PC-3 (cell line): Measurements from ENCODE around the gene SLC35F3.

Experiments
- CTCF ChIP-seq: fragments of 300-600 bp; sonication (generic); conservative IDR thresholded peaks from 2 replicates; pipeline ENCODE4 v1.5.1; 2017; ENCODE audit warnings: antibody characterized with exemption, low read depth, mild to moderate bottlenecking, low read length
- EZH2 ChIP-seq: fragments of 300-600 bp; sonication (generic); IDR thresholded peaks from one replicate; pipeline ENCODE4 v1.6.1; 2017; ENCODE audit warnings: antibody characterized with exemption, mild to moderate bottlenecking, low read length; ENCODE audit not compliant: unreplicated experiment
- EZH2phosphoT487 ChIP-seq: fragments of 300-600 bp; sonication (generic); IDR thresholded peaks from 2 replicates; pipeline ENCODE4 v1.6.1; 2018; ENCODE audit warnings: mild to moderate bottlenecking, antibody characterized with exemption, low read length, borderline replicate concordance

- no peak for TF ChIP-seq CTCF
- TF ChIP-seq EZH2, result no peak
- no peak for TF ChIP-seq EZH2phosphoT487
Observed at GRCh38 chr1:233935297-233935868, 30.9 kb downstream of the SLC35F3 start.
